ENCODE results near the gene NLRP12.

The NLRP12 gene

DNA sequence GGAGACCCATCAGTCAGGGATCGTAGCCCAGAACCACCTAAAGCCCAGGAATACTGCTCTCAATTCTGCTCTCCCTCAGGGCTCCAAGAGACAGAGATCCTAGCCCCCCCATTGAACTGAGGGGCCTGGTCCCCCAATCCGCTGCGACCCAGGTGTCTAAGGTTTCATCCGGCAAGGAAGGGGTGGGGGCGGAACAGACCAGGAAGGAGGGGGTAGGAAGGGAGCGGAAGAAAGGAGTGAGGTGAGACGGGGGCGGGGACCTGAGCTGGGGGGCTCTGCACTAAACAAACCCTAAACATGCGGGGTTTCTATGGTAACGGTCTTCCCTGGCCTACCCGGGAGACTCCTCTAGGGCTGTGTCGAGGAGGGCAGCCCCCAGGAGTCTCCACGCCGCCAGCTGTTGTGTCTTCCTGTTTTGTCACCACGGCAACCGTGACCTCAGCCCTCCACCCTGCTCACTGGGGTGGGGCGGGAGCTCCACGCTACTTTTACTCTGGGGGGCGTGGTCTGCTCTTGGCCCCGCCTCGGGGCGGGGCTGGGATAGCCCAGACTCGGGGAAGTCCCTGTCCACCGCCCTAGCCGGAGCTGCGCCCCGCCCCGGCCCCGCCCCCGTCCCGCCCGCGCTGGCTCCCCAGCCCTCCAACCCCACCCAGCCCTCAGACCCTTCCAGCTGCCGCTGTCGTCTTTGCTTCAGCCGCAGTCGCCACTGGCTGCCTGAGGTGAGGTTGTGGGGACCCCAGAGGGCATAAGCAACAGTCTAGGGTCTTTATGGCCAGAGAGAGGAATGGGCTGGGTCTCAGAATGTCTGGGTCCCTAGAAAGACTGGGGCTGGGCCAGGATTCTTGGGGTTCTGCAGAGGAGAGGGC, 43.3 kb upstream of the NLRP12 start, which contains the start of gene MYADM:
Gene MYADM, plus strand, starts transcription at position 659 of the 866 bp plus-strand sequence. CDS start 5,647 bp downstream, outside the sequence.
- peak; percentile 87 for DNase-seq (ENCODE audit: low read depth)
- TF ChIP-seq, protein P1, sequence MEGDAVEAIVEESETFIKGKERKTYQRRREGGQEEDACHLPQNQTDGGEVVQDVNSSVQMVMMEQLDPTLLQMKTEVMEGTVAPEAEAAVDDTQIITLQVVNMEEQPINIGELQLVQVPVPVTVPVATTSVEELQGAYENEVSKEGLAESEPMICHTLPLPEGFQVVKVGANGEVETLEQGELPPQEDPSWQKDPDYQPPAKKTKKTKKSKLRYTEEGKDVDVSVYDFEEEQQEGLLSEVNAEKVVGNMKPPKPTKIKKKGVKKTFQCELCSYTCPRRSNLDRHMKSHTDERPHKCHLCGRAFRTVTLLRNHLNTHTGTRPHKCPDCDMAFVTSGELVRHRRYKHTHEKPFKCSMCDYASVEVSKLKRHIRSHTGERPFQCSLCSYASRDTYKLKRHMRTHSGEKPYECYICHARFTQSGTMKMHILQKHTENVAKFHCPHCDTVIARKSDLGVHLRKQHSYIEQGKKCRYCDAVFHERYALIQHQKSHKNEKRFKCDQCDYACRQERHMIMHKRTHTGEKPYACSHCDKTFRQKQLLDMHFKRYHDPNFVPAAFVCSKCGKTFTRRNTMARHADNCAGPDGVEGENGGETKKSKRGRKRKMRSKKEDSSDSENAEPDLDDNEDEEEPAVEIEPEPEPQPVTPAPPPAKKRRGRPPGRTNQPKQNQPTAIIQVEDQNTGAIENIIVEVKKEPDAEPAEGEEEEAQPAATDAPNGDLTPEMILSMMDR (IDR thresholded peaks at IDR 0.05; ENCODE audit: low read depth, low read length, missing control alignments): no peak
- peak within 1 kb of the TSS; percentile 69 for H3K4me3 ChIP-seq (ENCODE audit: low read depth, low read length)

DNA sequence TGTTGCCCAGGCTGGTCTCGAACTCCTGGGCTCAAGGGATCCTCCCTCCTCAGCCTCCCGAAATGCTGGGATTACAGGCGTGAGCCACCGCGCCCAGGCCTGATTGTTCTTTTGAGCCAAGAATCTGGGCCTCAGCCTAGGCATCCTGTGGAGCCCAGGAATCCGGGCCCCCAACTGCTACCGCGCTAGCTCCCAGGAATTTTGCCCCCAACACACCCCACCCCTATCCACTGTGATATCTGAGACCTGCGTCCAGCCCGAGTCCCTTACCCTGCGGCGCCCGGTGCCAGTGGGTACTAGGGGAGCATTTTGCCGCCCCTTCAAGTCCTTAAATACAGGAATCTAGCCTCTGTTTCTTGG, 42.7 kb upstream of the NLRP12 start:
- peak overlapping the region; percentile 27; the same call in 1 of the 2 replicates for H3K4me3 ChIP-seq (ENCODE audit: low read depth, low read length)
- TF ChIP-seq, protein P1 (IDR thresholded peaks at IDR 0.05; ENCODE audit: low read depth, low read length, missing control alignments): no peak
- DNase-seq (ENCODE audit: low read depth): no peak

DNA sequence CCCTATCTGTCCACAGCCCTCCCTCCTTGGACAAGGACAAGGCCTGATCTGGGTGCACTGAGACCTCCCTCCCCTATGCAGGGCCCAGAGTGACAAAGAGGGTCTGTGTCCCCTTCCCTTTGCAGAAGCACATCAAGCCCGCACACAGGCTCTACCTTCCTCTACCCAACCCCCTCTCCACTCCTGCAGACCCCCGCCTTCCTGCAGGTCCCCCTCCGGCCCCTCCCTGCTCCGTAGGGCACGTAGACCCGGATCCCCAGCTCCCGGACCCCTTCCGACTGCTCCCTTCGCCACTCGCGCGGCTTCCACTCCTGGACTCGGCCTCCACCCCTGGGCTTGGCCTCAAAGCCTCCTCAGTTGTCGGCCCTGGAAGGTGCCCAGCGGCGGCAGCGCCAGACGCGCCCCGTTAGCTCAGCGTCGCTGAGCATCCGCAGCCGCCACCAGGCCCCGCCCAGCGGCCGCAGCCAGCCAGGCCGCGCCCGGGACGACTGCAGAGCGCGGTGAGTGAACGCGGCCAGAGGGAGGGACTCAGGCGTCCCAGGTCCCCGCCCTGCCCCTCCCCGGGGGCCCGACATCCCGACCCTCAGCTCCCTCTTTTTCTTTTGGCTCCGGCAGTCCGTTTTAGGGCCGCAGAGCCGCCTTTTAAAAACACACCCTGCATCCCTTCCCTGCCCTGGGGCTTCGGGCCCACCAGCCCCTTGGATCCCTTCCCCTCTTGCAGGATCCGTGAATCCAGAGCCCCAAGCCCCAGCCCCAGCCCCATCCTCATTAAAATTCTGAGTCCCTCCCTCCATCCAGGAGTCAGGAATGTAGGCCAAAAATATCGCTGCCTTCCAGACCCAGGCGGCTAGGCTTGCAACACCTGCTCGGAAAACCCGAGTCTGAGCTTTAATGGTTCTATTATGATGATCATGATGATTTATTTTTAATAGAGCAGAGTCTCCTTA, 42.1 kb upstream of the NLRP12 start:
- TF ChIP-seq, protein P1 (IDR thresholded peaks at IDR 0.05; ENCODE audit: low read depth, low read length, missing control alignments): no peak
- DNase-seq (ENCODE audit: low read depth): no peak
- peak overlapping the region; percentile 33 for H3K4me3 ChIP-seq (ENCODE audit: low read depth, low read length)

DNA sequence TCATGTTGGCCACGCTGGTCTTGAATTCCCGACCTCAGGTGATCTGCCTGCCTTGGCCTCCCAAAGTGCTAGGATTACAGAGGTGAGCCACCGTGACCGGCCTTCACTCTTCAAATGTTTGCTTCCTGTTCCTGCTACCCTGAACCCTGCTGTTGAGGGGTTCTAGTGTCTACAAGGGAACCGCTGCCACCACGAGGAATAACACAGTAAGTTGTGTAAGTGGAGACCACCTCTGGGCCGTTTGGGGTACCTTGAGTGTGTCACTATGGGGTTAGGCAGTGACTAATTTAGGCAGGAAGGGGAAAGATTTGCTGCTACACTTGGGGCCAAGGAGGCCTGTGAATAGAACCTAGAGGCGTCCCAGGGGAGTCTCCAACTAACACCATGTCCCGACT, 41.4 kb upstream of the NLRP12 start:
- DNase-seq (ENCODE audit: low read depth): no peak
- TF ChIP-seq, protein P1 (IDR thresholded peaks at IDR 0.05; ENCODE audit: low read depth, low read length, missing control alignments): no peak
- peak overlapping the region; percentile 33; the same call in 1 of the 2 replicates for H3K4me3 ChIP-seq (ENCODE audit: low read depth, low read length)

DNA sequence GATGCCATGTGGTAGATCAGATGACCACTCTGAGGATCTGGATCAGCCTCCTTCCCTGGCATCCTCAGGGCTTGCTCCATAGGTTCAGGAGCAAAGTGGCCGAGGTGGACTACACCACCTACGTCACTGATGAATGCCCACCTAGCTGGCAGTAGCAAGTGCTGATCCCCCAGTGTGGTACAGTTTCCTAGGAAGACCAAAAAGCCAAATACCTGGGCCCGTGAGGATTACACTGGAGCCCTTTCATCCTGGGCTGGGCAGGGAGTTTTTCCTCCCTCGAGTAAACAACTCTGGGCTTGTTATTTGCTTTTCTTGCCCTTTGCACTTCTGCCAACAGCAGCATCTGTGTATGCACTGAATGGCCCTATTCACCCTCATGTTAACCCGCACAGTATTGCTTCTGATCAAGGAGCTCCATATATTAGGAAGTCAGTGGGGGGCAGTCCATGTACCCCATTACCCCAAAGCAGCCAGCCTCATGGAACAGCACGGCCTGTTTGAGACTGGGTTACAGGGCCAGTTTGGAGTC, 40.3 kb upstream of the NLRP12 start:
- TF ChIP-seq, protein P1 (IDR thresholded peaks at IDR 0.05; ENCODE audit: low read depth, low read length, missing control alignments): no peak
- no peak overlapping the region for H3K4me3 ChIP-seq (ENCODE audit: low read depth, low read length)
- no peak for DNase-seq (ENCODE audit: low read depth)

DNA sequence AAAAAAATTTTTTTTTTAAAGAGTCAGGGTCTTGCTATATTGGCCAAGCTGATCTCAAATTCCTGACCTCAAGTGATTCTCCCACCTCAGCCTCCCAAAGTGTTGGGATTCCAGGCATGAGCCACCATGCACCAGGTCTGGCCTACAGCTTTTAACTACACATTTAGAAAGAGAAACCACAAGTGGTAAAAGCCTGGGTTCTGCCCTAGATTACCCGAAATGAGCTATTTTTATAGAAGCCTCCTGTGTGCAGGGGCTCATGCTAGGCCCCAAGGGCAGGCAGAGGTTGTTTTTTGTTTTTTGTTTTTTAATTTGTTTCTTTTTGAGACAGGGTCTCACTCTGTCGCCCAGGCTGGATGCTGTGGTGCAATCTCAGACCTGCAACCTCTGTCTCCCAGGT, 29.6 kb upstream of the NLRP12 start:
- TF ChIP-seq, protein P1 (IDR thresholded peaks at IDR 0.05; ENCODE audit: low read depth, low read length, missing control alignments): no peak
- no peak overlapping the region for H3K4me3 ChIP-seq (ENCODE audit: low read depth, low read length)
- no peak for DNase-seq (ENCODE audit: low read depth)

Measured in GM12864 (cell line).